GM21825 (cell line): ENCODE data around the gene PEF1.

Experiments used
- ATAC-seq: cut with Tn5 transposase; IDR thresholded peaks from one replicate; pipeline ENCODE4 v1.9.1; 2021; ENCODE audit warnings: mild to moderate bottlenecking, moderate library complexity; ENCODE audit not compliant: unreplicated experiment

The PEF1 gene

GRCh38 chr1:31655104-31655503 is 10.4 kb upstream of the PEF1 start:
- ATAC-seq: no peak

- ATAC-seq: no peak
These were observed 9.7 kb upstream of the PEF1 start for GRCh38 chr1:31654474-31654776.

GRCh38 chr1:31653717-31654473 is 9.2 kb upstream of the PEF1 start:
- ATAC-seq: no peak

- ATAC-seq: no peak
These were observed 8.3 kb upstream of the PEF1 start for GRCh38 chr1:31652891-31653499.

- no peak for ATAC-seq
These were observed 7.1 kb upstream of the PEF1 start for GRCh38 chr1:31651766-31652165.

- ATAC-seq: no peak
These were observed 6.4 kb upstream of the PEF1 start for GRCh38 chr1:31651089-31651420.

GRCh38 chr1:31650161-31651088 is 5.7 kb upstream of the PEF1 start:
- no peak for ATAC-seq

- ATAC-seq: no peak
These were observed 4.1 kb upstream of the PEF1 start for GRCh38 chr1:31648641-31649357.

- ATAC-seq: no peak
These were observed 3.5 kb upstream of the PEF1 start for GRCh38 chr1:31648190-31648589.

GRCh38 chr1:31647106-31647505 is 2.4 kb upstream of the PEF1 start:
- no peak for ATAC-seq

- no peak for ATAC-seq
These were observed 1.7 kb upstream of the PEF1 start for GRCh38 chr1:31646259-31646960.

GRCh38 chr1:31645274-31645568 is 545 bp upstream of the PEF1 start:
- no peak for ATAC-seq

- peak; percentile 2 for ATAC-seq
These were observed 608 bp downstream of the PEF1 start for GRCh38 chr1:31643976-31644559.

- no peak for ATAC-seq
These were observed 1.8 kb downstream of the PEF1 start for GRCh38 chr1:31642897-31643296.

- no peak for ATAC-seq
These were observed 2.3 kb downstream of the PEF1 start for GRCh38 chr1:31642366-31642765.

GRCh38 chr1:31640964-31641363 is 3.7 kb downstream of the PEF1 start:
- no peak for ATAC-seq

- no peak for ATAC-seq
These were observed 4.5 kb downstream of the PEF1 start for GRCh38 chr1:31640179-31640578.

GRCh38 chr1:31639543-31639942 is 5.1 kb downstream of the PEF1 start:
- ATAC-seq: no peak

GRCh38 chr1:31637915-31638673 is 6.6 kb downstream of the PEF1 start:
- no peak for ATAC-seq

- no peak for ATAC-seq
These were observed 11.6 kb downstream of the PEF1 start for GRCh38 chr1:31633117-31633516.
